GM12873 (cell line): ENCODE measurements around the gene POP4.

Source experiments
- CTCF ChIP-seq: IDR thresholded peaks from 2 replicates; pipeline ENCODE4 v1.5.1; 2012; ENCODE audit warnings: low read depth, mild to moderate bottlenecking, moderate library complexity, low read length, control low read depth; ENCODE audit not compliant: insufficient read depth; ENCODE audit errors: missing control alignments

POP4 gene

DNA sequence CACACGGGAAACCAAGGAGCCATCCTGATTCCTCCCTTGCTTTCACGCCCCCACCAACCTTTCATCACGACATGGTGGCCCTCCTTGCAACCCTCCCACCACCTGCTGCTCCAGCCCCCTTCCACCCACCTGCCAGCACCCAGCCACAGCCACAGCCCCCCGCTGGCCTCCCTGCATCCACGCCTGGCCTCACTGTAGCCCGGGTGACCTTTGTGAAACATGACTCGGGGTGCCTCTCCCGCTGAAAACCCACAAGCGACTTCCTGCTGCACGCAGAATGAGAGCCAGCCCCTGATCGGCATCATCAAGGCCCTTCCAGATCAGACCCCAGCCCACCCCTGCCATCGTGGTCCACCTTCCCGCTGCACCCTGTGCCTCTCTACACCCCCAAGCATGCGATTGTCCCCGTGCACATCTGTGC lies 14.9 kb downstream of the POP4 start:
- TF ChIP-seq CTCF, result no peak

DNA sequence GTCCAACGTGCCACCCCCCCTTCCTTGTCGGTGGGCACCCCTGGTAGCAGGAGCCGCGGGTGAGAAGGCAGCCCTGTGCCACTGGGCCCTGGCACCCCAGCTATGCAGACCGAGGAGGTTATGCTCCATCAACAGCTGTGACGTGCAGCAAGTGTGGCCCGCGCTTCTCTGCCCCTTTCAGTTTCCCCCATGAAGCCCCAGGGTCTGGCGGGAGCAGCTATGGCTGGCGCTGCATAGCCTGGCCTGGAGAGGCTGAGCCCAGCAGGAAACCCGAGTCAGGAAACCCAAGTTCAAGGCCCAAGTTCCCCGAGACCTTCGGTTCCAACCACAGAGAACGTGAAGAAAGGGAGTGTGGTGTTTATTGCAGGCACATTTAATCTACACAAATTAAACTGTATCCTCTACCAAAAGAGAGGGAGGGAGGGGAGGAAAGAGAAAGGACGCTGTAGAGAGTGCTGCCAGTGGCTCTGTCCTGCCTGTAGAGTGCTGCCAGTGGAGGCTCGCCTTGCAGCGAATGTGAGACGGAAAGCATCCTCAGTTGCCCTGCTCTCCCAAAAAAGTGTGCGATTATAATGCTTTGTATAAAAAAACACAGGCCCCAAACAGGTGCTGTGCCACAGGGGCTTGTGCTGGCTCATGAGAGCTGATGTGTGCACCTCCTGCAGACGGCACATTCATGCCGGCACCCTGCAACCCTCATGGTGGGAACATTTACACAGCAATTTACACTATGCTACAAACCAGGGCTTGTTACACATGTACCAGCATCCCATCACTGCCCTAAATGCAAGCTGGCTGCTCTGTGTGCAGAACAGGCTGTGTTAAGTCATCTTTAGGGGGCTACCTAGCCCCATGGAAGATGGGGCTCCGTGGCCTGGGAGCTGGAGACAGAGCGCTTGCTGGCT lies 16.3 kb downstream of the POP4 start:
- TF ChIP-seq CTCF, result no peak

GRCh38 chr19:29623726-29624488 lies 17.8 kb downstream of the POP4 start:
- TF ChIP-seq CTCF, result no peak

- no peak for TF ChIP-seq CTCF
Measured at GRCh38 chr19:29624489-29625185, 18.6 kb downstream of the POP4 start.

GRCh38 chr19:29625186-29625651 lies 19.1 kb downstream of the POP4 start:
- no peak for TF ChIP-seq CTCF

DNA sequence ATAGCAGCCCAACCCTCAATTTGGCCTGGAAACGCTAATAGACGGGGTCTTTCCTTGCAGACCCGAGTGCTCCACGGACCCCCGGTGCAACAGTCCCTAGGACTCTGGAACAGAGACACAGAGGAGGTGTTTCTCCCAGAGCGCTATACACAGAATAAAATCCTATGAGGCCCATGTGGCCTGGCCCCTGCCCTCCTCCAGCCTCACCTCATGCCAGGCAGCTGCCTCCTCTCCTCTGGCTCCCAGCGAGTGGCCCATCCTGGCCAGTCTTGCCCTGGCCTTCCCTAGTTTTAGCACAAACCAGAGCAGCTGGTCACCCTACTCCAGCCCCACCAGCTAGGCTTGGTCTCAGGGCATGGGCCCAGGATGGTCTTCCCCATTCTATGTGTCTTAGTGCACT lies 20.3 kb downstream of the POP4 start:
- TF ChIP-seq CTCF, result no peak

- no peak for TF ChIP-seq CTCF
Measured at GRCh38 chr19:29628661-29629385, 22.7 kb downstream of the POP4 start.
